NCI-H446 treated with DMSO at 0.1 percent for 48 hours (cell line): ENCODE results near the gene ANAPC16.
"Not testable (repeated sequence)": the region's sequence is repeated elsewhere in the genome, so short reads cannot be mapped to it uniquely, and the experiment has no call there.

ENCODE experiments used
- DNase-seq: peaks from one replicate; lab custom pipeline; 2025; lab: John Stamatoyannopoulos, UW

The ANAPC16 gene

GRCh38 chr10:72215611-72216549 lies at the start of gene ANAPC16, which contains the start of gene ASCC1:
Gene ANAPC16, plus strand, starts transcription at chr10:72216012. Its CDS starts 7,903 bp downstream, at chr10:72223915.
Gene ASCC1, minus strand, starts transcription at chr10:72216276. Its CDS starts 2,978 bp downstream, at chr10:72213298.
- DNase-seq = peak; percentile 66

DNA sequence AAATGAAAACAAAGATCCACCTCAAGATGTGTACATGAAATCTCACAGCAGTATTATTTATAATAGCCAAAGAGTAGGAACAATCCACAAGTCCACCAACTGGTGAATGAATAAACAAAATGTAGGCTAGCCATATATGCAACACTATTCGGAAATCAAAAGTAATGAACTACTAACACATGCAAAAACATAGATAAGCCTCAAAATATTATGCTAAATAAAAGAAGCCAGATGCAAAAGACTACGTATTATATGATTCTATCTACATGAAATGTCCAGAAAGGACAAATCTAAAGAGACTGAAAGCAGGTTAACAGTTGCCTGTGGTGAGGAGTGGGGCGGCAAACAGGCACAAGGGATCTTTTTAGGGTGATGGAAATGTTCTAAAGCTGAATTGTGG lies 48.7 kb upstream of the ANAPC16 start:
- DNase-seq = no peak

DNA sequence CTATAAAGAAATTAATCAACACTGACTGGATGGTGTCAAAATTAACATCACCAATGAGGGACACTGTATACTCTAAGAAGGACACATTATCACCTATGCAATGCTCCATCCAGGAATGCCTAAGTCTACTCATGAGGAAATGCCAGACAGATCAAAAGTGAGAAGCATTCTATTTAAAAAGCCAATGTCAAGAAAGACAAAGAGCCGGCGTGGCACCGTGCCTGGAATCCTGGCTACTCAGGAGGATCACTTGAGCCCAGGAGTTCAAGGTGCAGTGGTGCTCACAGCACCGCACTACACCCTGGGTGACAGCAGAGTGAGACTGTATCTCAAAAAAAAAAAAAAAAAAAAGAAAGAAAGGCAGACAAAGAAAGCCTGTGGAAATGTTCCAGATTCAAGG lies 45.5 kb upstream of the ANAPC16 start:
- DNase-seq = no peak

DNA sequence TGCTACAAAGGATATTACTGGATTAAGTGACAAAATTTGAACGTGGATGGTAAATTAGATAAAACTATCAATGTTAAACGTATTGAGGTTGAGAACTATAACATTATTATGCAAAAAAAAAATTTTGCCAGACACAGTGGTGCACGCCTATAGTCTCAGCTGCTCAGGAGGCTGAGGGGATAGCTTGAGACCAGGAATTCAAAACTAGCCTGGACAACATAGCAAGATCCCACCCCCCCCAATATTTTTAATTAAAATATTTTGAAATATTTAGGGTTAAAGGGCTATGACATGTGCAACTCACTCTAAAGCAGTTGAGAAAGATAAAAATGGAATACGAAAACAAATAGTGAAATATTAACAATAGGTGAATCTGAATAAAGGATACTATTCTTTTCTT lies 45.1 kb upstream of the ANAPC16 start:
- DNase-seq = no peak

- no peak for DNase-seq
These were observed 44.6 kb upstream of the ANAPC16 start for GRCh38 chr10:72171175-72171630.

DNA sequence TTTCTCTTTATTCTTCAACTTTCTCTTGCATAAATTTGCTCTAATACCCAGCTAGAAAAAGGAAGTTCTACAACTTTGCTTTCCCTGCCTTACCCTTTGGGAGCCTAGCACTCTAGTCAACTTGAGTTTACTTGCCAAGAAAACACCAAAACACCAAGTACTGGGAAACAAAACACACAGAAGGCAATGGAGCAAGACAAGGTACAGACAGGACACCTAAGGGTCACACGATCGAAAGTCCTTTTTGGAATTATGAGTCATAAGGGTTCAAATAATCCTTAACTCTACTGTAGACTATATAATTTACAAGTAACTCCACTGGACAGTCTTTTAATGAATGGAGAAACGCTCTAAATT lies 42.6 kb upstream of the ANAPC16 start:
- no peak for DNase-seq

DNA sequence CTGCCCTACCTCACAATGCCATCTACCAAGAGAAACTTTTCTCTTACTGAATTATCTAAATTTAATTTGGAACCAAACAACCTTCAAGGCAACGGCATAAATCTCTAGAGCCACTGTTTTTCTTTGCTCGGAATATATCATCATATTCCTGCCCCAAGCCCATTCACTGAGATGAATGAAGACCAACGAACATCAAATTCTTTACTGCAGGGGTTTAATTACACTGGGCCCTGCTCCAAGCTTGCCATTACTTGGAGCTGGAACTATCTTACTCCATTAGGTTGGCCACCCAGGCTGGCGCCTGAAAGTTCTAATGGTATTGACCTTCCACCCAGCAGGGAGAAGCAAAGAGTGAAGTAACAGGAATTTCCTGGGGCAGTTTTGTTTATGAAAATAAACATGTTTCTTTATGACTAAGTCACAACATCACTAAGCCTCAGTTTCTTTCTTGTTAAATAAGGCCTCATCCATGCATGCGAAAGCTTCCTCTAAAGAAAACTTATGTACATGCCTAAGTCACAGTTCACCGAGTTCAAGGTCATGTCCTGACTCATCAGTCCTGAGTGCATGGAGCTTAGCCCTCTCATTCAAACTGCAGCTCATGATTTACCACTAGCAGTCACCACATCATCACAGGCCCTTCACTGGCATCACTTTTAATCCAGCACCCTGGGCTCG lies 42.1 kb upstream of the ANAPC16 start:
- peak; percentile 44 for DNase-seq

GRCh38 chr10:72174297-72174662 lies 41.5 kb upstream of the ANAPC16 start:
- no peak for DNase-seq

- no peak for DNase-seq
These were observed 40.7 kb upstream of the ANAPC16 start for GRCh38 chr10:72175149-72175548.

GRCh38 chr10:72176701-72177100 lies 39.1 kb upstream of the ANAPC16 start:
- DNase-seq = no peak

DNA sequence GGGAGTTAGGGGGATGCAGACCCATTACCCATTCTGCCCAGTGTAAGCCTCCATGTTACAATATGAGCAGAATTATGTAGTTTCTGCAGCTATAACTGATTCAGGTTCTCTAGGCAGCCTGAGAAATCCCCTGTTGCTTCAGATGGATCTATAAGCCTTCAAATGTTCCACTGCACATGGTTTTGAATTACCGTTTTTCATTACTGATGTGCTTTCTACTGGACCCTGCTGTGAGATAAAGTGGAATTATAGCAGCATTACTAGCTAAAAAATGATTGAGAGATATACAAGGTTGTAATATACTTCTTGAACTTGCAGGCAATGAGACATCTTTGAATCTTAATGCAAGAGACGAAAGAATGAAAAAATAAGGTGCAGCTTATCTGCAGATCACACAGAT lies 38.4 kb upstream of the ANAPC16 start:
- DNase-seq = no peak

- no peak for DNase-seq
These were observed 31.7 kb upstream of the ANAPC16 start for GRCh38 chr10:72184156-72184555.

DNA sequence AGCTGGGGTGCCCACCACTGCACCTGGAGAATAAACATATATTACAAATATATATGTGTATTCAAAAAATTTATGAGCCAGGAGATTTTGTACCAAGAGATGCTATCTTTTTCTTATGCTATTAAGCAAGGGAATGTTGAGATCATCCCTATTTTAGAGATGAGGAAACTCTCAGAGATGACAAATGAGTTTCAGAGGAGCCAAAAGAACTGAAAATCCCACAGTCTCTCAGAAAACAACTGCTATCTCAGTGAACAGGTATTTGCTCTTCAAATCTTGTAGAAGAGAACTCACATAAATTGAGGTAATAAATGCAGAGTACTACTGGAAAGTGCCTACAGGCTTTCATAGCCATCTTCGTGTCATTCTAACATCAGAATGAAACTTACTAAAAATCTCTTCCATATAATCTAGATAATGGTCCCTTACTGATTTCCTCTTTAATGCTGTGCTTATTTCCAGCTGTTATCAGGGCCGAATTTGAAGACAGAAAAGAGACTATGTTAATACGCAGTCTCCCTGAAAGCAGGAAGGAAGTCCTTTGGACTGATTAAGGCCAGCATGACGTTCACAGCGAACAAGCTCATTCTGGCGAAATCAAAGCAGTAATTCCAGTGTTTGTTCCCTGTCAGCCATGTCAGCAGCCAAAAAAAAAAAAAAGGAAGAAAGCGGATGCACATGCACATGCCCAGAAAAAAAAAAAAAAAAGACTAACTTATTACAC lies 29.4 kb upstream of the ANAPC16 start:
- DNase-seq = no peak

GRCh38 chr10:72186982-72187330 lies 28.9 kb upstream of the ANAPC16 start:
- no peak for DNase-seq

GRCh38 chr10:72194949-72195348 lies 20.9 kb upstream of the ANAPC16 start:
- DNase-seq = no peak

DNA sequence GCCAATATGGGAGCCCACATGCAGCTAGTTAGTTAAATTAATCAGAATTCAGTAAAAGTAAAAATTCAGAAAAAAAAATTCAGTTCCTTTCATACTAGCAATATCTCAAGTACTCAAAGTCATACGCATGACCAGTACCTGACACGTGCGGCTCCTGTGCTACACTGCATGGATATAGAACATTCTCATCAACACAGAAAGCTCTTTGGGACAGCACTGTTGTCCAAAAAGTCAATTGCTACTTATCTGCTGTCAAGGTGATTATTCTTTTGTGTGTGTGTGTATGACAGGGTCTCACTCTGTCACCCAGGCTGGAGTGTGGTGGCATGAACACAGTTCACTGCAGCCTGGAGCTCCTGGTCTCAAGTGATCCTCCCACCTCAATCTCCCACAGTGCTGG lies 14.9 kb upstream of the ANAPC16 start:
- no peak for DNase-seq

- DNase-seq = no peak
These were observed 14.5 kb upstream of the ANAPC16 start for GRCh38 chr10:72201293-72201692.

DNA sequence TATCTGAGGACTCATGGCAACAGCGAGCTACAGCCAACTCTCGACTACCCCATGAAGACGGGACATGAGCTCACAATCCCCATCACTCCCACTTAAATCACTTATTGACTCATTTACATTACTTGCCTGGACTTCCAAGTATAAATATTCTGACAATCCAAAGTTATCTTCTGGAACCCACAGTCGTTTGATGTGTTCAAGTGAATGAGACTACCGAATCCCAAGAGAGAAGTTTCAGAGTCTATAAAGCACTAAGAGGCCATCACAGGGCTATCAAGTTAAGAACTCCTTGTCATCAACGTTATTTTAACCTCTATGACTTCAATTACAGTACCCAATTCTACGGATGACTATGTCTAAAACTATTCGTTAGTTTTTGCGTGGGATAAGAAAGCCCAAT lies 11.5 kb upstream of the ANAPC16 start:
- DNase-seq = no peak

DNA sequence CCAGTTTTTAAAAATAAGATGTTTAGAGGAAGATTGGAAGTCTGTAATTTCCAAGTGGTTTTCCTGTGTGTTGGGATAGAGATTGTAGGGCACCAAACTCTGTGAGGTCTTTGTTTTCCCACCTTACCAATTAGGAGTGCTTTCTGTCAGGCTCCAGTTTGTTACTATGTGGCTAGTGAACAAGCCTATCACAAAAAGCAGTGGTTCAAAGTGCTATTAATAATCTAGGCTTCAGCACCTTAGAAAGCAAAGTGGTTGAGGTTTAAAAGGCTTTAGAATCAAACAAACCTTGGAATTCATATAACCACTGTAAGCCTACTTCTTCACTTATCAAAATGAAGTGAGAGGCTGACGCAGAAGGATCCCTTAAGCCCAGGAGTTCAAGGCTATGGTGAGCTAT lies 11.1 kb upstream of the ANAPC16 start:
- no peak for DNase-seq

- no peak for DNase-seq
These were observed 9.1 kb upstream of the ANAPC16 start for GRCh38 chr10:72206511-72207229.

DNA sequence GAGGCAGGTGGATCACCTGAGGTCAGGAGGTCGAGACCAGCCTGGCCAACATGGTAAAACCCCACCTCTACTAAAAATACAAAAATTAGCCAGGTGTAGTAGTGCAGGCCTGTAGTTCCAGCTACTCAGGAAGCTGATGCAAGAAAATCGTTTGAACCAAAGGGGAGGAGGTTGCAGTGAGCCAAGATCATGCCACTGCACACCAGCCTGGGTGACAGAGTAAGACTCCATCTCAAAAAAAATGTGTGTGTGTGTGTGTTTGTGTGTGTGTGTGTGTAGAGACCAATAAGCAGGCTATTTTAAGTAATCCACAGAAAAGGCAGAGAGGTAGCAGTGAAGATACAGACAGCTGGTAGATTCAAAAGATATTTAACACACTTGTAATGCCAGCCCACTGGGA lies 7.3 kb upstream of the ANAPC16 start:
- DNase-seq = not testable (repeated sequence)

DNA sequence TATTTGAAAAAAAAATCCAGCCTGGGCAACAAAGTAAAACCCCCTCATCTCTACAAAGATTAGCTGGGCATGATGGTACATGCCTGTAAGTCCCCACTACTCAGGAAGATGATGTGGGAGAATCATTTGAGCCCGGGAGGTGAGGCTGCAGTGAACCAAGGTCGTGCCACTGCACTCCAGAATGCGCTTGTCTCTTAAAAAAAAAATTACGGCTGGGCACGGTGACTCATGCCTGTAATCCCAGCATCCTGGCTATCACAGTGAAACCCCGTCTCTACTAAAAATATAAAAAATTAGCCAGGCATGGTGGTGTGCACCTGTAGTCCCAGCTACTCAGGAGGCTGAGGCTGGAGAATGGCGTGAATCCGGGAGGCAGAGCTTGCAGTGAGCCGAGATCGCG lies 4.4 kb upstream of the ANAPC16 start:
- not testable (repeated sequence) for DNase-seq
